ENCODE results near the gene SGSM1.
"Not testable (repeated sequence)": the region's sequence is repeated elsewhere in the genome, so short reads cannot be mapped to it uniquely, and the experiment has no call there.

Gene SGSM1

DNA sequence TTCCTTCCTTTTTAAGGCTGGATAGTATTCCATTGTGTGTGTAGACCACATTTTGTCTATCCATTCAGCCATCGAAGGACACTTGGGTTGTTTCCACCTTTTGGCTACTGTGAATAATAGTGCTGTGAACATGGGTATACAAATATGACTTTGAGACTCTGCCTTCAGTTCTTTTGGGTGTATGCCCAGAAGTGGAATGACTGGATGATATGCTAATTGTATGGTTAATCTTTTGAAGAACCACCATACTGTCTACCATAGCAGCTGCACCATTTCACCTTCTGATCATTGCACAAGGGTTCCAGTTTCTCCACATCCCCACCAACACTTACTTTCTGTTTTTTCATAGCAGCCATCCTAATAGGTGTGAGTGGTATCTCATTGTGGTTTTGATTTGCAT, 30.3 kb downstream of the SGSM1 start:
- Histone ChIP-seq H3K4me3 (no peak overlapping the region), H3K4me1 (no peaks in the 10 kb centered on the region), H3K36me3 (replicated peaks) (no peaks in the 10 kb centered on the region), H3K27me3 (ENCODE audit: low read depth) (no peaks in the 10 kb centered on the region), H3K9me3 (0 out of 2 replicates have a peak, but pooled peaks cover 2% of the 10 kb centered on the region)
- no peak for DNase-seq (ENCODE audit: low spot score in 2 of 2)
- in situ Hi-C loops (cut with MboI; ENCODE audit: low sequenced_read_pairs) = no loop called here

DNA sequence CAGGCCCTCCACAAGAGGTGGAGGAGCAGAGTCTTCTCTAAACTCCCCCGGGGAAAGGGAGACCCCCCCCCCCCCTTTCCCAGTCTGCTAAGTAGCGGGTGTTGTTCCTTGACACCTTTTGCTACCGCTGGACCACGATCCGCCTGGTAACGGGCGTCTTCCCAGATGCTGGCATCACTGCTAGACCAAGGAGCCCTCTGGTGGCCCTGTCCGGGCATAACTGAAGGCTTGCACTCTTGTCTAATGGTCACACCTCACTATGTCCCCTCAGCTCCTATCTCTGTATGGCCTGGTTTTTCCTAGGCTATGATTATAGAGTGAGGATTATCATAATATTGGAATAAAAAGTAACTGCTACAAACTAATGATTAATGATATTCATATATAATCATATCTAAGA, 31.5 kb downstream of the SGSM1 start:
- in situ Hi-C loops (cut with MboI; ENCODE audit: low sequenced_read_pairs); H3K9me3 ChIP-seq; H3K36me3 ChIP-seq (replicated peaks); H3K4me1 ChIP-seq; H3K4me3 ChIP-seq; DNase-seq (ENCODE audit: low spot score in 2 of 2); H3K27me3 ChIP-seq (ENCODE audit: low read depth): not testable (repeated sequence)

DNA sequence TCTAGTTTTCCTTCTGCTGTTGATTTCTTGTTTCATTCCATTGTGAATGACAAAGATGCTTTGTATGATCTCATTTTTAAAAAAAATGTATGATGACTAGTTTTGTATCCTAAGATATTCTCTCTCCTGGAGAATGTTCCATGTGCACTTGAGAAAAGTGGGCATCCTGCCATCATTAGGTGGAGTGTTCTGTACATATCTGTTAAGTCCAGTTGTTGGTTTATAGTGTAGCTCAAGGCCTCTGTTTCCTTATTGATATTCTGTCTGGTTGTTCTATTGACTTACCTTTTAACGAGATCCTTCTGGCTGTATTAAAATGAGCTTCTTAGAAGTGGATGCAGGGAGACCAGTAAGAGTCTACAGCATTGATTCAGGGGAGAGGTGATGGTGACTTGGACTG, 35.2 kb downstream of the SGSM1 start:
- Histone ChIP-seq H3K36me3 (replicated peaks) (no peaks in the 10 kb centered on the region), H3K9me3 (no peaks in the 10 kb centered on the region), H3K27me3 (ENCODE audit: low read depth) (no peaks in the 10 kb centered on the region), H3K4me1 (no peaks in the 10 kb centered on the region), H3K4me3 (no peak overlapping the region)
- DNase-seq (ENCODE audit: low spot score in 2 of 2) = no peak
- in situ Hi-C loops (cut with MboI; ENCODE audit: low sequenced_read_pairs) = no loop called here

DNA sequence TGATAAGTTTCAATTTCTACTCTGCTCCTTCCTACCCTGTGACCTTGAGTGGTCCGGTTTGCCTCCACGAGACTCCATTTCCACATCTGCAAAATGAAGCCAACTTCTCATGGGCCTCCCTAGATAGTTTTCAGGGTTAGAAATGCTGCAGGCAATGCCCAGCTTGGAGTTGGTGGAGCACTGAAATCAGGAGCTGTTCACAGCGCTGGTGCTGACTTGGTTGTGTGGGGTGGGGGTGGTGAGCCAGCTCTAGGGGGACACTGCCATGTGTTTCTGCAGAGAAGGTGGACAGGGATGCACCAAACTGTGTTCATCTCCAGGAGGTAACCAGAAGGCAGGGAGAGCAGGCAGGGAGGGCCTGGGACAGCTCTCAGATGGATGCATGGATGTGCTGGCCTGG, 37.0 kb downstream of the SGSM1 start:
- in situ Hi-C loops (cut with MboI; ENCODE audit: low sequenced_read_pairs) = no loop called here
- Histone ChIP-seq H3K4me3 (no peak overlapping the region), H3K9me3 (no peaks in the 10 kb centered on the region), H3K27me3 (ENCODE audit: low read depth) (no peaks in the 10 kb centered on the region), H3K4me1 (no peaks in the 10 kb centered on the region), H3K36me3 (replicated peaks) (no peaks in the 10 kb centered on the region)
- peak in 1 of 2 experiments; percentile 22 for DNase-seq (ENCODE audit: low spot score in 2 of 2)

DNA sequence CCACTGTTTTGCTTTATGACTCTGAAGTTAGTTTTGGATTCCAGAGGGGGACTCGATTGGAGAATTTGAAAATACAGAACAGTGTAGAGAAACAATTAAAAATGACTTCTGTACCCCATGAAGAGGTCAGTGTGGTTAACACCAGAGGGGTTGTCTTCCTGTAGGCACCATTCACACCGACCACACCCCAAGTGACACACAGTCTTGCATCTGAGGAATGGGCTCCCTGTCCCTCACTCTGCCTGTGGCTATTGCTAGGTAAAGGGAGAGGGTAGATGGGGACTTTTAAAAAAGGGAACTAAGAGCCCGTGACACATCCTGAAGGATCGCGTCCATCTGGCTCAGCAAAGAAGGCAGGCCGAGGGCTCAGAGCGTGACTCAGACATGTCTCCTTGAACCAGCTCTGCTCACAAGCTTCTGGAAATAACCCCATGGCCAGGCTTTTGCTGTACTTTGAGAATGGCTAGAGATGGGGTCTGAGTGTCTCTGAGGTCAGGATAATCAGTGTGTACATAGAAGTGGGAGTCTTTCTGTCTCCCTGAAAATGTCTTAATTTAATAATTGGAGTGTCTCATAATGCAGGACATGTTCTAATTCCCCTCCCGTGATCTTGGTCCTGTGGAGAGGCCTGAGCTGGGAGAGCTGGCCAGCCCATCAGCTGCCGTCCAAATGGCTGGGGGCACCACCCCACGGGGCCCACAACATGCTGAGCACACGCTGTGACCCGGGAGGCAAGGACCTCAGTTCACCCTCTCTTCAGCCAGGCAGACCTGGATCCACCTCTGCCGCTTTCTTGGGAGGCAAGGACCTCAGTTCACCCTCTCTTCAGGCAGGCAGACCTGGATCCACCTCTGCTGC, 39.3 kb downstream of the SGSM1 start:
- H3K36me3 ChIP-seq (replicated peaks) = no peaks in the 10 kb centered on the region
- no peaks in the 10 kb centered on the region for H3K9me3 ChIP-seq
- in situ Hi-C loops (cut with MboI; ENCODE audit: low sequenced_read_pairs) = no loop called here
- no peaks in the 10 kb centered on the region for H3K27me3 ChIP-seq (ENCODE audit: low read depth)
- H3K4me3 ChIP-seq = no peak overlapping the region
- DNase-seq (ENCODE audit: low spot score in 2 of 2) = no peak
- H3K4me1 ChIP-seq = no peaks in the 10 kb centered on the region

DNA sequence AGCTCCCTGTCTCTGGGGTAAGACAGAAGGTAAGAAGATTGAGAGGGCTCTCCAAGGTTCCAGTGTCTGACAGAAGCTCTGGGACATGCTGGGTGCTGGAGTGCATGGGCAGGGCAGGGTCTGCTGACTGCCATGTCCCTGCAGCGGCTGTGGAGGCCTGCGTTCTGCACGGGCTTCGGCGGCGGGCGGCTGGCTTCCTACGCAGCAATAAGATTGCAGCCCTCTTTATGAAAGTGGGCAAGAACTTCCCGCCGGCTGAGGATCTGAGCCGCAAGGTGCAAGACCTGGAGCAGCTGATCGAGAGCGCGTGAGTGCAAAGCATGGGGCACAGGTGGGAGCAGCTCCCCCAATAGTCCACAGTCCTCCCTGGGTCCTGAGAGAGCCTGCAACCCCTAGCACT, 41.5 kb downstream of the SGSM1 start:
- in situ Hi-C loops (cut with MboI; ENCODE audit: low sequenced_read_pairs) = no loop called here
- no peaks in the 10 kb centered on the region for H3K9me3 ChIP-seq
- no peak for DNase-seq (ENCODE audit: low spot score in 2 of 2)
- no peak overlapping the region for H3K4me3 ChIP-seq
- no peaks in the 10 kb centered on the region for H3K4me1 ChIP-seq
- no peaks in the 10 kb centered on the region for H3K36me3 ChIP-seq (replicated peaks)
- no peaks in the 10 kb centered on the region for H3K27me3 ChIP-seq (ENCODE audit: low read depth)

DNA sequence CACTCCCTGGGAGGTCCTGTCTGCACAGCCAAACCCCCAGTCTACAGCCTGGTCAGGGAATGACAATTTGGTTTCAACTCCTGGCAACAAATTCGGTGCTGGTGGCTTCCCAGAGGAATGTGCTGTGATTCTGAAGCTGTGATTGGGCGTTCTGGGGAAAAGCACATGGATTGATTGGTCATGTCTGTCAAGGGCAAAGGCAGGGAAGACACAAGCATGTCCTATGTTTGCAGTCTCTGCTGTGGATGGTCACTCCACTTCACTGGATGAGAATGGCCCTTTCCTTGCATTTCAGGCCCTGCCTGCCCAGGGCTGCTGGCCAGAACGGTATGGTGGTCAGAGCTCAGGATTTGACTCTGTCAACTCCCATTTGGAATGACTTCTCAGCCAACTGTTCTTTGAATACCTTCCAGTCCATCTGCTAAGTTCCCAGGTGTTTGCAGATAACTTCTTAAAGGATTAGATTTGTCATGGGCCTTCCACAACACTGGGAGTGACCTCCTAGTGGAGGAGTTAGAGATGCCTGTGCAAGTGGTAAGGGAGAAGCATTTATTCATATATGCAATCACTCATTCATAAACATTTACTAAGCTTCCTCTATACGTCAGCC, 42.7 kb downstream of the SGSM1 start:
- Histone ChIP-seq H3K9me3 (no peaks in the 10 kb centered on the region), H3K36me3 (replicated peaks) (no peaks in the 10 kb centered on the region), H3K27me3 (ENCODE audit: low read depth) (no peaks in the 10 kb centered on the region), H3K4me3 (no peak overlapping the region), H3K4me1 (no peaks in the 10 kb centered on the region)
- no peak for DNase-seq (ENCODE audit: low spot score in 2 of 2)
- in situ Hi-C loops (cut with MboI; ENCODE audit: low sequenced_read_pairs) = no loop called here

DNA sequence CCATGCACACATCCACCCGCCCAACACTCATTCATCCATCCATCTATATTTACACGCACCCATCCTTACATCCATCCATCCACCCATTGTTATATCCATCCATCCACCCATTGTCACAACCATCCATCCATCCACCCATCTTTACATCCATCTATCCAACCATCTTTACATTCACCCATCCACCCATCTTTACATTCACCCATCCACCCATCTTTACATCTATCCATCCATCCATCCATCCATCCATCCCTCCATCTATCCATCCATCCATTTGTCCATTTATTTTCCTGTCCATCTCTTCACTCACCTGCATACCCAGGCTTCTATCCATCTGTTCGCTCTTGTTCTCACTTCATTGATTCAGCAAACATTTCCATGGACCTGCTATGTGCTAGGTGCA, 49.8 kb downstream of the SGSM1 start:
- H3K4me1 ChIP-seq = no peaks in the 10 kb centered on the region
- H3K27me3 ChIP-seq (ENCODE audit: low read depth) = no peaks in the 10 kb centered on the region
- no peaks in the 10 kb centered on the region for H3K36me3 ChIP-seq (replicated peaks)
- in situ Hi-C loops (cut with MboI; ENCODE audit: low sequenced_read_pairs) = no loop called here
- H3K9me3 ChIP-seq = no peaks in the 10 kb centered on the region
- H3K4me3 ChIP-seq = no peak overlapping the region
- DNase-seq (ENCODE audit: low spot score in 2 of 2) = no peak

DNA sequence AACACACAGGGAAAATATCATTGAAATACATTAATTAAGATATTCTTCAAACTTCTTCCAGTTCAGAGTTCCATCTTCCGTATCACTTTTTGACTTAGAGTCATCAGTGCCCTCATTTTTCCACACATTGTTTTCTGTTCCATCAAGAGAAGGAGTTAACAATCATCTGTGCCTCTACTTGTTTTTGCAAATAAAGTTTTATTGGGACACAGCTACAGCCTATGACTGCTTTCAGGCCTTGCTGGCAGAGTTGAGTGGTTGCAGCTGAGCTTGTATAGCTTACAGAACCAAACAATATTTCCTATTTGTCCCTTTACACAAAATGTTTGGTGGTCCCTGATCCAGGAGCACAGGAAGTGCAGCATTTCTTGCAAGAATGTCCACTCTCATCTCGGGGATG, 51.6 kb downstream of the SGSM1 start:
- no peaks in the 10 kb centered on the region for H3K36me3 ChIP-seq (replicated peaks)
- DNase-seq (ENCODE audit: low spot score in 2 of 2) = no peak
- H3K27me3 ChIP-seq (ENCODE audit: low read depth) = no peaks in the 10 kb centered on the region
- H3K9me3 ChIP-seq = no peaks in the 10 kb centered on the region
- no peak overlapping the region for H3K4me3 ChIP-seq
- in situ Hi-C loops (cut with MboI; ENCODE audit: low sequenced_read_pairs) = no loop called here
- no peaks in the 10 kb centered on the region for H3K4me1 ChIP-seq

DNA sequence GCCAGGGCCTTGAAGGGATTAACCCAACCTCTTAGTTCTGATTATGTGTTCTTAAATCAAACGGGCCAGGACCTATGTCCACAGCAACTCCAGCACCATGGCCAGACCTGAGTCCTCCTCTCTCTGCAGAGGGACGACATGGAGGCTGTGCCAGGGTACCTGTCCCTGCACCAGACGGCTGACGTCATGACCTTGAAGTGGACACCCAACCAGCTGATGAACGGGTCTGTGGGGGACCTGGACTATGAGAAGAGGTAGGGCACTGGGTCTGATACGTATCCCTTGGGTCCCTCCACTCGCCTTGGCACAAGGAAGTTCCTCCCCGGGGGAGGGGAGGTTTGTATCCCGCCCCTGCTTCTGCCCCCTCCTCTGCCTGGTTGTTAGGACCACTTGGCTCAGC, 53.6 kb downstream of the SGSM1 start:
- H3K4me1 ChIP-seq = no peaks in the 10 kb centered on the region
- no peaks in the 10 kb centered on the region; the same call in 1 of the 2 replicates for H3K27me3 ChIP-seq (ENCODE audit: low read depth)
- H3K4me3 ChIP-seq = no peak overlapping the region
- no peak for DNase-seq (ENCODE audit: low spot score in 2 of 2)
- in situ Hi-C loops (cut with MboI; ENCODE audit: low sequenced_read_pairs) = no loop called here
- no peaks in the 10 kb centered on the region for H3K36me3 ChIP-seq (replicated peaks)
- no peaks in the 10 kb centered on the region for H3K9me3 ChIP-seq

DNA sequence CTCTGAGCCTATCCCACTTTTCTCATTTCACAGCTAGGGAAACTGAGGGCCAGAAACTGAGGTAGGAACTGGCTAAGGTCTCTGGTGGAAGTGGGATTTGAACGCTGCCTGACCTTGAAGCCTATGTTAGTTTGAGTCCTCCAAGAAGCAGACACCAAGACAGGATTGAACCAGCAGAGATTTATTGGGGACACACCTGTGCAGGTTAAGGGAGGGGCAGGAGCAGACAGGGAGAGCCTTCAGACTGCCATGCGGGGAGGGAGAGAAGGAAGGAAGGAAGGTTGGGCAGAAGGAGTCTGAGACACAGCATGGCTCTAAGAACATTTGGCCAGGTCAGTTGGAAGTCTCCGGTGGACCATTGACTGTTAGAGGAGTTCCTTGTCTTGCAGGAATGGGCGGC, 59.5 kb downstream of the SGSM1 start:
- H3K27me3 ChIP-seq (ENCODE audit: low read depth) = peaks cover 5% of the 10 kb centered on the region
- H3K9me3 ChIP-seq = no peaks in the 10 kb centered on the region
- no peak overlapping the region for H3K4me3 ChIP-seq
- DNase-seq (ENCODE audit: low spot score in 2 of 2) = no peak
- no peaks in the 10 kb centered on the region for H3K36me3 ChIP-seq (replicated peaks)
- in situ Hi-C loops (cut with MboI; ENCODE audit: low sequenced_read_pairs) = no loop called here
- H3K4me1 ChIP-seq = no peaks in the 10 kb centered on the region

DNA sequence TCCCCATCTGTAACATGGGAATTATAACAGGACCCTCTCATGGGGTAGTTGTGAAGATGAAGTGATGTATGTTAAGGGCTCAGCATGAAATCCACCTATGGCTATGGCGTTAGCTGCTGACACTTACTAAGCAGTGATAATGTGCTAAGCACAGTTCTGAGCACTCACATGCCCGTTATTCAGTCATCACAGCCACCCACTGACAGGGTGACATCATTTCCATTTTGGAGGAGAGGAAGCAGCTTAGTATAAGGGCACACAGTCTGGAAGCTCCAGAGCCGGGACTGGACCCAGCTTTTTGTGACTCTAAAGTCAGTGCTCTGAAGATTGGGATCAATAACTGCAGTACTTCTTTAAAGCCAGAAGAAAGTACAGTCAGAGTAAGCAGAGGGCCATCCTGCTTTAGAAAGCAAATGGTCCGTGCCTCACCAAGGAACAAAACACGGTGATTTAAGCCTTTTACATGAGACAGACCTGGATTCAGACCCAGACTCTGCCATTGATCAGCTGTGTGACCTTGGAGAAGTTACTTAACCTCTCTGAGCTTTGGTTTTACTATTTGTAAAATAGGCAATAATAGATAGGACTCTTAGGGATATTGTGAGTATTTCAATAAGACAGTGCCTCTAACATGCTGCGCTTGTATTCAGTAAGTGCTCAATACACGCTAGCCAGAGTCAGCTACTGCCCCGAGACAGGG, 61.5 kb downstream of the SGSM1 start:
- H3K4me3 ChIP-seq = no peak overlapping the region
- no peaks in the 10 kb centered on the region for H3K4me1 ChIP-seq
- in situ Hi-C loops (cut with MboI; ENCODE audit: low sequenced_read_pairs) = no loop called here
- H3K9me3 ChIP-seq = no peaks in the 10 kb centered on the region
- no peaks in the 10 kb centered on the region for H3K36me3 ChIP-seq (replicated peaks)
- no peak for DNase-seq (ENCODE audit: low spot score in 2 of 2)
- H3K27me3 ChIP-seq (ENCODE audit: low read depth) = peaks cover 14% of the 10 kb centered on the region

DNA sequence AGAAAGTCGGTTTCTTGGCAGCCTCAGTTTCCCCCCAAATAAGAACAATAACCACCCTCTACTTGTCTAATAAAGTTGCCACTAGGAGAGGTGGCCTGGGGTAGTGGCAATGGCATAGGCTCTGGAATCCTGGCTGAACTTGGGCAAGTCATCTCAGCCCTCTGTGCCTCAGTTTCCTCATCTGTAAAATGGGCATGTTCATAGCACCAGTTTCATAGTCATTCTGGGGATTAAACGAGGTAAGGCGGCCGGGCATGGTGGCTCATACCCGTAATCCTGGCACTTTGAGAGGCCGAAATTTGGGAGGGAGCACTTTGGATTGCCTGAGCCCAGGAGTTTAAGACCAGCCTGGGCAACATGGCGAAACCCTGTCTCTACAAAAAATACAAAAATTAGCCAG, 63.0 kb downstream of the SGSM1 start:
- no peaks in the 10 kb centered on the region for H3K4me1 ChIP-seq
- H3K4me3 ChIP-seq = no peak overlapping the region
- in situ Hi-C loops (cut with MboI; ENCODE audit: low sequenced_read_pairs) = no loop called here
- H3K9me3 ChIP-seq = no peaks in the 10 kb centered on the region
- no peaks in the 10 kb centered on the region for H3K36me3 ChIP-seq (replicated peaks)
- DNase-seq (ENCODE audit: low spot score in 2 of 2) = no peak
- H3K27me3 ChIP-seq (ENCODE audit: low read depth) = peaks cover 14% of the 10 kb centered on the region

DNA sequence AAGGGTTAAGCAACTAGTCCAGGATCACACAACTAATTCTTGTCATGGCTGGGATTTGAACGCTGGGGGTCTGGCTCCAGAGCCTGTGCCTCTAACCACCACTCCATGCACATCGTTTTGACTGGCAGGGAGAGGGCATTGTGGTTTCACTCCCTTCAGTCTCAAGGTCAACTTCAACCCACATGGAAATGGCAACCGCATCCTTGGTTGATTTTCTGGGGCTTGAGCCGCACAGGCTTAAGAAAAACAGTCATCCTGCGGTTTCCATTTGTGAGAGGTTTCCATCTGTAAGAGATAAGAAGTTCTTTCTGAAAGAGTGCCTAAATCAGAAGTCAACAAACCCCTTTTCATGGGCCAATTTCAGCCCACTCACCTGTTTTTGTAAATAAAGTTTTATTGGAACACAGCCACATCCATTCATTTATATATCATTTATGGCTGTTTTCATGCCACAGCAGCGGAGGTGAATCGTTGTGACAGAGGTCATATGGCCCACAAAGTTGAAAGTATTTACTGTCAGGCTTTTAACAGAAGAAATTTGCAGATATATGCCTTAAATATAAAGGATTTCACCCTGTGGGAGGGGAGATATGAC, 65.7 kb downstream of the SGSM1 start:
- in situ Hi-C loops (cut with MboI; ENCODE audit: low sequenced_read_pairs) = no loop called here
- Histone ChIP-seq H3K27me3 (ENCODE audit: low read depth) (peaks cover 9% of the 10 kb centered on the region), H3K4me1 (no peaks in the 10 kb centered on the region), H3K4me3 (no peak overlapping the region), H3K9me3 (no peaks in the 10 kb centered on the region), H3K36me3 (replicated peaks) (no peaks in the 10 kb centered on the region)
- no peak for DNase-seq (ENCODE audit: low spot score in 2 of 2)

Measured in HAP-1 (cell line).